Aorta (tissue), 5 donors: ENCODE measurements around the gene CFAP47. TPM values are rescaled to one million over a fixed set of nuclear protein-coding genes. Genes with fewer than 3 reads are reported as not detected.
"Not testable (repeated sequence)": the region's sequence is repeated elsewhere in the genome, so short reads cannot be mapped to it uniquely, and the experiment has no call there.

Source experiments
- ATAC-seq: fragments of 200-7000 bp; cut with Tn5 transposase; one replicate; pipeline ENCODE4 v1.9.1; 2022; ENCODE audit warnings: moderate library complexity; ENCODE audit not compliant: low FRiP score
- DNase-seq, 2 donors: peaks; one replicate each; pipeline ENCODE4 v3.0.0-alpha.2; 2020
- H3K27ac ChIP-seq, 2 donors: one replicate each; pipeline ENCODE4 v1.5.1; 2013; ENCODE audit warnings: low read length in 2 of 2, mild to moderate bottlenecking in 2 of 2, moderate library complexity in 2 of 2, control low read depth in 1 of 2, inconsistent platforms in 1 of 2, low read depth in 1 of 2
- H3K27me3 ChIP-seq, 2 donors: one replicate each; pipeline ENCODE4 v1.6.1; 2013; ENCODE audit warnings: control low read depth in 1 of 2, low read length in 1 of 2, mild to moderate bottlenecking in 1 of 2, moderate library complexity in 1 of 2; ENCODE audit not compliant: insufficient read depth in 2 of 2, control insufficient read depth in 1 of 2
- H3K36me3 ChIP-seq, 2 donors: one replicate each; pipeline ENCODE4 v1.6.1; 2013; ENCODE audit warnings: control low read depth in 1 of 2, low read length in 1 of 2, mild to moderate bottlenecking in 1 of 2; ENCODE audit not compliant: insufficient read depth in 2 of 2, control insufficient read depth in 1 of 2
- H3K4me1 ChIP-seq, 2 donors: one replicate each; pipeline ENCODE4 v1.6.1; 2013; ENCODE audit warnings: low read length in 2 of 2, control low read depth in 1 of 2, mild to moderate bottlenecking in 1 of 2, moderate library complexity in 1 of 2; ENCODE audit not compliant: insufficient read depth in 2 of 2, control insufficient read depth in 1 of 2
- H3K4me3 ChIP-seq, 2 donors: one replicate each; pipeline ENCODE4 v1.5.1; 2013; ENCODE audit warnings: low read length in 2 of 2, control low read depth in 1 of 2, mild to moderate bottlenecking in 1 of 2
- H3K9me3 ChIP-seq: one replicate; pipeline ENCODE4 v1.6.1; 2013; ENCODE audit warnings: mild to moderate bottlenecking, low read length; ENCODE audit not compliant: control insufficient read depth
- WGBS, 2 donors: extraction: QIAGEN DNeasy Blood & Tissue Kit; methylation state at CpG; one replicate each; pipeline ENCODE4 v1.1.7; 2013; 5-methylcytosine and 5-hydroxymethylcytosine counted together
- intact Hi-C, 2 donors: fragments of 100-400 bp; cut with DNase I; formaldehyde crosslinking; loops; one replicate each; pipeline versions ENCODE4 v1.14.2 to v1.15.0; 2022
- polyA plus RNA-seq, 2 donors: library from polyadenylated mRNA; stranded (reverse); fragments of 200-250 nt; gene quantifications; one replicate each; pipeline ENCODE4 v1.2.3, GENCODE V29; 2013
- total RNA-seq, 2 donors: library from RNA; stranded (reverse); fragmentation: NEBNext Ultra II Directional; extraction: Animal tissue kit (Norgen Biotek cat#: 25700); gene quantifications; one replicate each; pipeline ENCODE4 v1.2.1, GENCODE V29; 2021
- donor health status: healthy with polysubstance abuse.
- donor health status: Bipolar disorder and iron deficiency.
- donor health status: DM: no; HTN: no; CAD: no.
- donor health status: DM: no; HTN: no; CAD: no.
- donor health status: DM: yes; HTN: yes; CAD: no.

Gene CFAP47
- total and polyA plus RNA-seq, 4 donors, result 0.09 TPM; not detected in 3

DNA sequence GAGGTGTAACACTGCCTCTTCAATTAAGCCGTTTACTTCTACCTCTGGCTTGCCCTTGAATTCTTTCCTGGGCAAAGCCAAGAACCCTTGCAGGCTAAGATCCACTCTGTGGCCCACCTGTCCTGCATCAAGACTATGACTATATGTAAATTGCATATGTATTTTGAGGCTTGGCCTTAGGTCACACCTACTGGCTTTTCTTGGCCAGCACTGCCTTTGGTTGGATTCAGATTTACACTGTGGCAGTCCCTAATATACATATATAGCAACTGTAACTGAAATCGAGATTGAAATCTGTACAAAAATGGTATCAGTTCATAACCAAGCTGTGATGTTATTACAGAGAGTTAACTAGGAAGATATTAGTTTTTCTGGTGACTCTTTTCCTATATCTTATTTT, 151.5 kb downstream of the CFAP47 start:
- Histone ChIP-seq H3K4me3 (no peak overlapping the region), H3K27me3 (no peaks in the 10 kb centered on the region), H3K4me1 (no peaks in the 10 kb centered on the region), H3K9me3 (no peaks in the 10 kb centered on the region), H3K27ac (no peak overlapping the region), H3K36me3 (no peaks in the 10 kb centered on the region)
- DNase-seq, result no peak
- intact Hi-C loops, result no loop called here
- WGBS, 2 donors, result 69 to 71% methylated on average over 2 of the region's 2 CpGs
- ATAC-seq, result no peak

DNA sequence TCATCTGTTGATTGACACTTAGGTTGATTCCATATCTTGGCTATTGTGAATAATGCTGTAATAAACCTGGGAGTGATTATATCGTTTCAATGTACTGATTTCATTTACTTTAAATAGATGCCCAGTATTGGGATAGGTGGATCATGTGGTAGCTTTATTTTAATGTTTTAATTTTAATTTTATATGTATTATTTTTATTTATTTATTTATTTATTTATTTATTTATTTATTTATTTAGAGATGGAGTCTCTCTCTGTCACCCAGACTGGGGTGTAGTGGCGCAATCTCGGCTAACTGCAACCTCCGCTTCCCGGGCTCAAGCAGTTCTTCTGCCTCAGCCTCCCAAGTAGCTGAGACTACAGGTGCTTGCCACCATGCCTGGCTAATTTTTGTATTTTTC, 155.5 kb downstream of the CFAP47 start:
- WGBS, 2 donors, result 86 to 96% methylated on average over 5 of the region's 5 CpGs
- H3K4me3 ChIP-seq, H3K27me3 ChIP-seq, H3K9me3 ChIP-seq, H3K4me1 ChIP-seq, H3K36me3 ChIP-seq, DNase-seq, H3K27ac ChIP-seq, ATAC-seq, intact Hi-C loops: not testable (repeated sequence)

GRCh38 chrX:36083256-36083655, 163.7 kb downstream of the CFAP47 start:
- no peak overlapping the region for H3K27ac ChIP-seq

GRCh38 chrX:36087366-36087765, 167.8 kb downstream of the CFAP47 start:
- no peaks in the 10 kb centered on the region for H3K27me3 ChIP-seq
- ATAC-seq, result no peak

More at GRCh38 chrX:36083256-36083655, 163.7 kb downstream of the CFAP47 start:
- intact Hi-C loops, result no loop called here
- 67 to 85% methylated on average over 1 of the region's 1 CpG for WGBS, 2 donors
- Histone ChIP-seq H3K27me3 (no peaks in the 10 kb centered on the region), H3K4me1 (no peaks in the 10 kb centered on the region), H3K36me3 (no peaks in the 10 kb centered on the region), H3K9me3 (no peaks in the 10 kb centered on the region), H3K4me3 (no peak overlapping the region)
- DNase-seq (no peak), ATAC-seq (no peak)

GRCh38 chrX:36088939-36089338, 169.4 kb downstream of the CFAP47 start:
- H3K27ac ChIP-seq, H3K36me3 ChIP-seq, ATAC-seq, H3K4me1 ChIP-seq, DNase-seq, H3K9me3 ChIP-seq, intact Hi-C loops, H3K27me3 ChIP-seq, H3K4me3 ChIP-seq: not testable (repeated sequence)
- 84 to 97% methylated on average over 10 of the region's 10 CpGs for WGBS, 2 donors

More at GRCh38 chrX:36087366-36087765, 167.8 kb downstream of the CFAP47 start:
- no peaks in the 10 kb centered on the region for H3K4me1 ChIP-seq
- H3K36me3 ChIP-seq, result no peaks in the 10 kb centered on the region
- H3K27ac ChIP-seq, result no peak overlapping the region
- intact Hi-C loops, result no loop called here
- 76 to 83% methylated on average over 2 of the region's 2 CpGs for WGBS, 2 donors
- H3K9me3 ChIP-seq, result no peaks in the 10 kb centered on the region
- DNase-seq, result no peak
- H3K4me3 ChIP-seq, result no peak overlapping the region

DNA sequence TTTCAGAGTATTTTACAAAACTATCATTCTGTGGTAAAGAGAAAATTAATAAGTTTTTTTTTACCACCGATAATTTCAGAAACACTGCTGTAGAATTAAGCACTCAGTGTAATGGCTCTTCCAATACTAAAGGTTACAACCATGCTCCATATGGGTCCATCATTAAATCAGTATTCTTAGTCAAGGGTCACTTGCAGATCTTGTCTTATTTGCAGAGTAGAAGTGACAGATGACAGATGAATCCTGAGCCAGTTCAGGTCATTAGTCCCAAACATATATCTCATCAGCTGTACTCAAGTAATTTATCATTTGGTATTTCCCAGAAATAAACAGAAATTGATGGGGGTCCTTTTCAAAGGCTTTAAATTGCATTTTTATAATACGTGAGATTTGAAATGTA, 182.9 kb downstream of the CFAP47 start:
- intact Hi-C loops, result no loop called here
- no peaks in the 10 kb centered on the region for H3K36me3 ChIP-seq
- H3K4me3 ChIP-seq, result no peak overlapping the region
- H3K27me3 ChIP-seq, result no peaks in the 10 kb centered on the region
- no peak overlapping the region for H3K27ac ChIP-seq
- ATAC-seq, result no peak
- no peaks in the 10 kb centered on the region for H3K9me3 ChIP-seq
- WGBS, 2 donors, result 23 to 46% methylated on average over 2 of the region's 2 CpGs
- H3K4me1 ChIP-seq, result no peaks in the 10 kb centered on the region
- no peak for DNase-seq

DNA sequence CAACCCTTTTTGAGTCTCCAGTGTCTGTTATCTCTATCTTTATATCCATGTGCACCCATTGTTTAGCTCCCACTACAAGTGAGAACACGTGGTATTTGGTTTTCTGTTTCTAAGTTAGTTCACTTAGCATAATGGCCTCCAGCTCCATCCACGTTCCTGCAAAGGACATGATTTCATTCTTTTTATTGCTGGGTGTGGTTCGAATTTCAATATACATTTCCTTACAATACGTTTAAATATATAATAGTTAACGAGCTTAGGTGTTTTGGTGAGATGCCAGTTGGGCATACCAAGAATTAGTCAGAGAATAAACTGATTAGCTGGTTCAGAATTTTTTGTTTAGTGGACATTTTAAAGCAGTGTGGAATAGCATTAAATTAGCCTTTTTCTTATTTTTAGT, 196.7 kb downstream of the CFAP47 start:
- no peak for ATAC-seq
- 51 to 71% methylated on average over 5 of the region's 5 CpGs for WGBS, 2 donors
- H3K27ac ChIP-seq, result no peak overlapping the region
- intact Hi-C loops, result no loop called here
- DNase-seq, result no peak
- H3K27me3 ChIP-seq, result no peaks in the 10 kb centered on the region
- H3K9me3 ChIP-seq, result no peaks in the 10 kb centered on the region
- H3K4me3 ChIP-seq, result no peak overlapping the region
- H3K4me1 ChIP-seq, result no peaks in the 10 kb centered on the region
- no peaks in the 10 kb centered on the region for H3K36me3 ChIP-seq

DNA sequence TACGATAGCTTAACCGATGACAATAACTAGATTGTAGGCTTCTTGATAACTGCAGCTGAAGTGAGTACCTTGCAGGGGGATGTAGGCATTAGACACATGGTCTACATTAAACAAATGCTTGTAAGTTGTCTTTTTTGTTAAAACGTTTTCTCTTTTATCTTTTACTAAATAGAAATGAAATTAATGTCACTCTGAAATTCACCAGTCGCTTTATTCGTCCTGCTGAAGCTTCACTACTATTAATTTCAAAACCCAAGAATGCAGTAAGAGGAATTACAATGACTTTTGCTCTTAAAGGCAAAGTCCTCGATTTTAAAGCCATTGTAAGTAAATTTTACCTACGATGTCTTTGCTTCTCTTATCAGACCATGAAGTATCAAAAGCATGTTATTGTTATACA, 239.7 kb downstream of the CFAP47 start:
- no peak overlapping the region for H3K27ac ChIP-seq
- H3K9me3 ChIP-seq, result no peaks in the 10 kb centered on the region
- H3K4me1 ChIP-seq, result no peaks in the 10 kb centered on the region
- WGBS, 2 donors, result 58 to 59% methylated on average over 7 of the region's 7 CpGs
- intact Hi-C loops, result no loop called here
- DNase-seq, result no peak
- ATAC-seq, result no peak
- no peaks in the 10 kb centered on the region for H3K36me3 ChIP-seq
- H3K4me3 ChIP-seq, result no peak overlapping the region
- no peaks in the 10 kb centered on the region for H3K27me3 ChIP-seq

DNA sequence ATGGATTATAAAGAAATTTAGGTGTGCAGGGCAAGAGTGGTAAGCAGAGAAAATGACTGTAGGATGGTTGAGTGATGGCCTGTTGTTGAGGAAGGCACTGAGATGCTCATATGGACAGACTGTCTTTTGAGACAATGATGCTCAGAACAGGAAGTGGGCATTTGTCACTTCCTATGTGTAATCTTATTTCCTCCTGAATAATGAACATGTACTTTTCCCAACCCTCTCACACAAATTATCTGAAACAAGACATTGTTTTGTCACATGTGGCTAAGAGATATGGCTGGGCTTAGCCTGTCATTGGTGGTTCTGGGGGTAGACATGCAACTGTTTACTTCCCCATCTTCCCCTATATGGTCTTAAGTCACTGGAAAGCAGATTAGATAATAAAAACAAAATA, 240.5 kb downstream of the CFAP47 start:
- Histone ChIP-seq H3K27ac (no peak overlapping the region), H3K36me3 (no peaks in the 10 kb centered on the region), H3K4me1 (no peaks in the 10 kb centered on the region), H3K4me3 (no peak overlapping the region), H3K27me3 (no peaks in the 10 kb centered on the region), H3K9me3 (no peaks in the 10 kb centered on the region)
- ATAC-seq (no peak), DNase-seq (no peak)
- intact Hi-C loops, result no loop called here
